ENCODE data around the gene CCNH.

- TF ChIP-seq PBX2 (CRISPR knock-in tag; IDR thresholded peaks at IDR 0.05; ENCODE audit: low read depth) = no peak
- TF ChIP-seq PBX2 (tag; conservative IDR thresholded peaks at IDR 0.05; ENCODE audit: low read depth) = no peak
- TF ChIP-seq KDM4B (IDR thresholded peaks at IDR 0.05; ENCODE audit: borderline replicate concordance in 2 of 2, low read depth in 1 of 2) = no peak
- no peak for TF ChIP-seq CTCF (IDR thresholded peaks at IDR 0.05 in 2 of 3, conservative IDR thresholded peaks at IDR 0.05 in 1 of 3; ENCODE audit: insufficient read depth in 2 of 3, low read depth in 1 of 3, low read length in 3 of 3)
- TF ChIP-seq UBTF (IDR thresholded peaks at IDR 0.05; ENCODE audit: borderline replicate concordance in 1 of 2, low read depth in 2 of 2, low read length in 2 of 2) = no peak
- no peak for TF ChIP-seq ZNF280B (CRISPR knock-in tag; IDR thresholded peaks at IDR 0.05)
- no peak for TF ChIP-seq ZNF785 (CRISPR knock-in tag; IDR thresholded peaks at IDR 0.05)
- TF ChIP-seq SIN3A (IDR thresholded peaks at IDR 0.05; ENCODE audit: borderline replicate concordance in 2 of 2, control insufficient read depth in 1 of 2, low read depth in 2 of 2, low read length in 2 of 2) = peak; percentile 34 to 48; a peak in 2 of 4 replicates
Measured at GRCh38 chr5:87411973-87412629, 629 bp downstream of the CCNH start.

Data from K562 (cell line).